H1 (cell line): ENCODE results near the gene KANTR. TPM values are rescaled to one million over a fixed set of nuclear protein-coding genes. Genes with fewer than 3 reads are reported as not detected.

Experiments used
- CTCF ChIA-PET: fragments of 300-600 bp; sonication (Branson Sonifier 250); formaldehyde crosslinking; loops from one replicate; lab custom pipeline; 2021; ENCODE audit not compliant: partially characterized antibody; lab: Charles Lee
- POLR2A ChIA-PET: fragments of 300-600 bp; sonication (Branson Sonifier 250); formaldehyde crosslinking; loops from one replicate; lab custom pipeline; 2021; ENCODE audit warnings: inconsistent platforms; ENCODE audit not compliant: partially characterized antibody; lab: Charles Lee
- DNase-seq, 2 experiments: peaks; one replicate each; pipeline versions ENCODE4 v3.0.0 to v3.0.0-alpha.2; 2010 to 2022; ENCODE audit warnings: low spot score in 2 of 2, low read depth in 1 of 2, mixed read lengths in 1 of 2
- FAIRE-seq: peaks from 2 replicates; lab custom pipeline; 2011; peaks lifted over from hg19 to GRCh38; lab: Jason Lieb, UNC
- H2AFZ ChIP-seq: 2 replicates; pipeline ENCODE4 v1.8.1; 2012; ENCODE audit warnings: low read length, inconsistent platforms
- H2AK5ac ChIP-seq: 2 replicates; pipeline ENCODE4 v1.6.1; 2013; ENCODE audit warnings: low read depth, low read length
- H2BK120ac ChIP-seq: replicated peaks from 2 replicates; pipeline ENCODE3; 2013; ENCODE audit warnings: low read depth, low read length, inconsistent platforms
- H2BK12ac ChIP-seq: 2 replicates; pipeline ENCODE4 v1.6.1; 2013; ENCODE audit warnings: low read depth, low read length
- H2BK15ac ChIP-seq: 2 replicates; pipeline ENCODE4 v1.6.1; 2013; ENCODE audit warnings: low read length
- H2BK20ac ChIP-seq: 2 replicates; pipeline ENCODE4 v1.6.1; 2013; ENCODE audit warnings: low read length
- H2BK5ac ChIP-seq: 2 replicates; pipeline ENCODE4 v1.6.1; 2013; ENCODE audit warnings: low read depth, low read length
- H3K14ac ChIP-seq: 2 replicates; pipeline ENCODE4 v1.6.1; 2013; ENCODE audit warnings: inconsistent platforms; ENCODE audit not compliant: insufficient read length
- H3K18ac ChIP-seq: 2 replicates; pipeline ENCODE4 v1.6.1; 2013; ENCODE audit warnings: low read length; ENCODE audit errors: extremely low read depth
- H3K23ac ChIP-seq: 2 replicates; pipeline ENCODE4 v1.6.1; 2013; ENCODE audit warnings: inconsistent platforms; ENCODE audit not compliant: insufficient read length
- H3K23me2 ChIP-seq: 2 replicates; pipeline ENCODE4 v1.6.1; 2013; ENCODE audit warnings: low read depth, low read length
- H3K27ac ChIP-seq: 2 replicates; pipeline ENCODE4 v1.6.1; 2011; ENCODE audit warnings: low read depth, low read length, inconsistent platforms
- H3K27me3 ChIP-seq, 4 experiments: replicated peaks in 1 of 4; 1 replicate in 1 of 4; 2 replicates in 3 of 4; pipeline versions ENCODE4 v1.6.1 to v1.8.1; 2011 to 2013; ENCODE audit warnings: low read length in 3 of 4, mild to moderate bottlenecking in 3 of 4, inconsistent platforms in 2 of 4, mixed read lengths in 2 of 4, moderate library complexity in 1 of 4; ENCODE audit not compliant: control insufficient read depth in 3 of 4, insufficient read depth in 3 of 4; ENCODE audit errors: extremely low read depth in 1 of 4
- H3K36me3 ChIP-seq, 4 experiments: 2 replicates each; pipeline versions ENCODE4 v1.6.1 to v1.8.1; 2011 to 2013; ENCODE audit warnings: mild to moderate bottlenecking in 4 of 4, low read length in 3 of 4, moderate library complexity in 2 of 4, control low read depth in 1 of 4, inconsistent platforms in 1 of 4; ENCODE audit not compliant: insufficient read depth in 4 of 4, control insufficient read depth in 2 of 4
- H3K4ac ChIP-seq: replicated peaks from 2 replicates; pipeline ENCODE3; 2013; ENCODE audit warnings: low read length, low read depth, mixed read lengths, inconsistent platforms; ENCODE audit not compliant: insufficient read length
- H3K4me1 ChIP-seq, 4 experiments: replicated peaks in 1 of 4; 1 replicate in 1 of 4; 2 replicates in 3 of 4; pipeline versions ENCODE4 v1.6.1 to v1.8.1; 2011 to 2013; ENCODE audit warnings: low read length in 3 of 4, inconsistent platforms in 2 of 4, mixed read lengths in 1 of 4; ENCODE audit not compliant: insufficient read depth in 4 of 4, control insufficient read depth in 3 of 4
- H3K4me2 ChIP-seq, 2 experiments: 2 replicates each; pipeline versions ENCODE4 v1.6.1 to v1.8.1; 2011 to 2013; ENCODE audit warnings: low read depth in 2 of 2, low read length in 2 of 2, control low read depth in 1 of 2, inconsistent platforms in 1 of 2, mild to moderate bottlenecking in 1 of 2; ENCODE audit not compliant: insufficient read depth in 1 of 2
- H3K4me3 ChIP-seq, 4 experiments: fragments of 200-600, 300-600 bp in 1 of 4; sonication (generic), shearing (Covaris generic), sonication (Bioruptor Twin) in 1 of 4; 2 replicates each; pipeline versions ENCODE4 v1.5.1 to v1.8.1; 2011 to 2016; ENCODE audit warnings: low read length in 4 of 4, low read depth in 3 of 4, control low read depth in 2 of 4, inconsistent platforms in 2 of 4, mild to moderate bottlenecking in 2 of 4, mixed read lengths in 1 of 4, moderate library complexity in 1 of 4; ENCODE audit not compliant: insufficient read depth in 2 of 4; ENCODE audit errors: extremely low read depth in 1 of 4
- H3K56ac ChIP-seq: replicated peaks from 2 replicates; pipeline ENCODE3; 2013; ENCODE audit warnings: low read depth, mild to moderate bottlenecking, mixed read lengths, low read length, inconsistent platforms; ENCODE audit not compliant: insufficient read length
- H3K79me1 ChIP-seq: 2 replicates; pipeline ENCODE4 v1.6.1; 2013; ENCODE audit warnings: low read depth, low read length, control low read depth
- H3K79me2 ChIP-seq, 2 experiments: 2 replicates each; pipeline versions ENCODE4 v1.6.1 to v1.8.1; 2012 to 2013; ENCODE audit warnings: low read length in 2 of 2, mild to moderate bottlenecking in 2 of 2, inconsistent platforms in 1 of 2; ENCODE audit not compliant: insufficient read depth in 2 of 2, control insufficient read depth in 1 of 2
- H3K9ac ChIP-seq, 4 experiments: replicated peaks in 1 of 4; 1 replicate in 1 of 4; 2 replicates in 3 of 4; pipeline versions ENCODE4 v1.6.1 to v1.8.1; 2011 to 2013; ENCODE audit warnings: low read depth in 3 of 4, low read length in 3 of 4, control low read depth in 2 of 4, mild to moderate bottlenecking in 2 of 4, moderate library complexity in 2 of 4, inconsistent platforms in 1 of 4; ENCODE audit errors: extremely low read depth in 1 of 4
- H3K9me3 ChIP-seq, 2 experiments: 2 replicates each; pipeline versions ENCODE4 v1.6.1 to v1.8.1; 2012 to 2013; ENCODE audit warnings: mild to moderate bottlenecking in 2 of 2, moderate library complexity in 2 of 2, control low read depth in 1 of 2, inconsistent platforms in 1 of 2, low read depth in 1 of 2, low read length in 1 of 2, mixed read lengths in 1 of 2; ENCODE audit not compliant: insufficient read depth in 2 of 2
- H4K20me1 ChIP-seq, 2 experiments: replicated peaks in 1 of 2; 2 replicates each; pipeline versions ENCODE3 to v1.8.1; 2011 to 2013; ENCODE audit warnings: inconsistent platforms in 2 of 2, low read length in 2 of 2, mild to moderate bottlenecking in 1 of 2; ENCODE audit not compliant: insufficient read depth in 2 of 2, control insufficient read depth in 1 of 2
- H4K5ac ChIP-seq: 2 replicates; pipeline ENCODE4 v1.6.1; 2013; ENCODE audit warnings: low read length, low read depth, mixed read lengths, inconsistent platforms; ENCODE audit not compliant: insufficient read length
- H4K8ac ChIP-seq: 2 replicates; pipeline ENCODE4 v1.8.0; 2013; ENCODE audit warnings: mild to moderate bottlenecking, moderate library complexity, low read length, inconsistent platforms; ENCODE audit not compliant: insufficient read depth; ENCODE audit errors: extremely low read depth
- H4K91ac ChIP-seq: replicated peaks from 2 replicates; pipeline ENCODE3; 2013; ENCODE audit warnings: low read length, mixed read lengths, inconsistent platforms; ENCODE audit not compliant: insufficient read length
- BACH1 ChIP-seq: IDR thresholded peaks from 2 replicates; pipeline ENCODE4 v1.6.1; 2012; ENCODE audit warnings: low read length, improper control_type of control experiment
- SP4 ChIP-seq: IDR thresholded peaks from 2 replicates; pipeline ENCODE4 v1.6.1; 2012; ENCODE audit warnings: low read length, inconsistent platforms
- WGBS, 2 experiments: shearing (Covaris generic) in 1 of 2; methylation state at CpG; one replicate each; pipeline versions ENCODE4 v1.1.6 to v1.1.7; 2013 to 2015; ENCODE audit warnings: low lambda C conversion rate in 2 of 2, mixed read lengths in 2 of 2, inconsistent platforms in 1 of 2, low coverage in 1 of 2, missing lambda C conversion rate in 1 of 2; ENCODE audit not compliant: insufficient replicate concordance in 2 of 2, insufficient coverage in 1 of 2, insufficient read length in 1 of 2; ENCODE audit errors: extremely low coverage in 1 of 2, missing lambda C conversion rate in 1 of 2; 5-methylcytosine and 5-hydroxymethylcytosine counted together
- polyA plus RNA-seq, 7 experiments: library from polyadenylated mRNA; depleted of rRNA in 3 of 7; stranded (reverse) in 5 of 7; unstranded in 2 of 7; fragments of >200 nt in 5 of 7; fragments of 200-250 nt in 2 of 7; gene quantifications; 1 replicate in 5 of 7; 2 replicates in 1 of 7; 4 replicates in 1 of 7; pipeline versions ENCODE4 v1.2.1 to v1.2.3, GENCODE V29; 2011 to 2013; ENCODE audit warnings: missing spikeins in 2 of 7, mixed read lengths in 2 of 7
- total RNA-seq: library from RNA; stranded (reverse); fragmentation: NEBNext Ultra II Directional; extraction: Animal tissue kit (Norgen Biotek cat#: 25700); gene quantifications from 2 replicates; pipeline ENCODE4 v1.2.1, GENCODE V29; 2021
- TF ChIP-seq, protein P1 (sequence below), 3 experiments: IDR thresholded peaks; 1 replicate in 2 of 3; 2 replicates in 1 of 3; pipeline versions ENCODE4 v1.5.1 to v1.6.1; 2011; ENCODE audit warnings: low read length in 3 of 3, mild to moderate bottlenecking in 3 of 3, inconsistent platforms in 2 of 3, low read depth in 1 of 3, moderate library complexity in 1 of 3; ENCODE audit not compliant: insufficient read depth in 1 of 3; ENCODE audit errors: control extremely low read depth in 1 of 3

Gene KANTR
- total and polyA plus RNA-seq, 2 of the 8 experiments (the other 6 are each of a cell fraction or from before 2014, with no cell fraction given): 7.7 to 9.5 TPM

DNA sequence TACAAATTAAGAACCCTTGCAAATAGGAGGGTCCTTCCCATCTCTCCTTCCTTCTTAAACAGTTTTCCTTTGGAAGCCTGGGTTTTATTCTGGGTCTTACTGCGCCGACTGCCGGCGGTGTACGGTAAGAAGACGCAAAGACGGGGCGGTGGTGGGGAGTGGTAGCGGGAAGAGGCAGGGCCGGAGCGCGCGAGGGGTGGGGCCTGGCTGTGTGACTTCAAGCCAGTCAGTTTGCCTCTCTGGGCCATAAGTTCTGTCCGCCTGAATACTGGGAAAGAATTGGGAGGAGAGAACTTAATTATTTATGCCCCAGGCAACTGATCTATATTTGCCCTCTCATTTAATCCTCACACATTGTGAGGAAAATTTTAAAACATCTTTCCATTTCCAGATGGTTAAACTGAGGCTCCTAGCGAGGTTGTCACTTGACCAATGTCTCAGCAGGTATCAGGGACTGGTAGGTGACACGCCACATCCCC lies 726 bp upstream of the KANTR start:
- H2BK15ac ChIP-seq: no peak overlapping the region
- H3K23ac ChIP-seq: no peak overlapping the region
- no peak overlapping the region for H2BK20ac ChIP-seq
- ChIA-PET POLR2A (no interaction called here), CTCF (no interaction called here)
- H3K79me1 ChIP-seq: no peaks in the 10 kb centered on the region
- H3K36me3 ChIP-seq: no peaks in the 10 kb centered on the region; a peak in 1 of 8 replicates
- H3K4me3 ChIP-seq: peak overlapping the region; percentile 23 to 95 (median 60); a peak in 6 of 8 replicates
- peaks cover 3% of the 10 kb centered on the region; the same call in 1 of the 2 replicates for H3K23me2 ChIP-seq
- no peak overlapping the region for H2BK120ac ChIP-seq
- H3K4ac ChIP-seq: no peak overlapping the region
- FAIRE-seq: peak; percentile 69
- H3K56ac ChIP-seq: no peak overlapping the region
- 0 out of 2 replicates have a peak overlapping the region, but pooled peaks have one; percentile 71 for H3K27ac ChIP-seq
- H3K9me3 ChIP-seq: no peaks in the 10 kb centered on the region
- peaks cover 0 to 1% (median under 1%) of the 10 kb centered on the region in 4 experiments; a peak in 2 of 7 replicates for H3K4me1 ChIP-seq
- H3K4me2 ChIP-seq: peak overlapping the region; percentile 77 to 82
- H4K91ac ChIP-seq: no peak overlapping the region
- no peaks in the 10 kb centered on the region for H3K27me3 ChIP-seq
- H2BK5ac ChIP-seq: no peak overlapping the region
- DNase-seq: peak in 1 of 2 experiments; percentile 75
- no peak overlapping the region for H2BK12ac ChIP-seq
- H3K14ac ChIP-seq: no peak overlapping the region
- peaks cover 0 to 6% of the 10 kb centered on the region in 2 experiments; a peak in 2 of 4 replicates for H3K79me2 ChIP-seq
- H2AFZ ChIP-seq: peak overlapping the region; percentile 84; the same call in 1 of the 2 replicates
- H3K18ac ChIP-seq: no peak overlapping the region
- no peaks in the 10 kb centered on the region for H4K20me1 ChIP-seq
- no peak overlapping the region for H3K9ac ChIP-seq
- no peak overlapping the region for H2AK5ac ChIP-seq
- H4K5ac ChIP-seq: no peak overlapping the region
- WGBS, 2 experiments: 1% methylated on average over 15 of the region's 16 CpGs; no CpG with 5 or more reads in 1 of the 2 experiments
- no peak overlapping the region for H4K8ac ChIP-seq
- TF ChIP-seq SP4 (no peak), BACH1 (peak; percentile 40; the same call in 1 of the 2 replicates)
- TF ChIP-seq, protein P1, sequence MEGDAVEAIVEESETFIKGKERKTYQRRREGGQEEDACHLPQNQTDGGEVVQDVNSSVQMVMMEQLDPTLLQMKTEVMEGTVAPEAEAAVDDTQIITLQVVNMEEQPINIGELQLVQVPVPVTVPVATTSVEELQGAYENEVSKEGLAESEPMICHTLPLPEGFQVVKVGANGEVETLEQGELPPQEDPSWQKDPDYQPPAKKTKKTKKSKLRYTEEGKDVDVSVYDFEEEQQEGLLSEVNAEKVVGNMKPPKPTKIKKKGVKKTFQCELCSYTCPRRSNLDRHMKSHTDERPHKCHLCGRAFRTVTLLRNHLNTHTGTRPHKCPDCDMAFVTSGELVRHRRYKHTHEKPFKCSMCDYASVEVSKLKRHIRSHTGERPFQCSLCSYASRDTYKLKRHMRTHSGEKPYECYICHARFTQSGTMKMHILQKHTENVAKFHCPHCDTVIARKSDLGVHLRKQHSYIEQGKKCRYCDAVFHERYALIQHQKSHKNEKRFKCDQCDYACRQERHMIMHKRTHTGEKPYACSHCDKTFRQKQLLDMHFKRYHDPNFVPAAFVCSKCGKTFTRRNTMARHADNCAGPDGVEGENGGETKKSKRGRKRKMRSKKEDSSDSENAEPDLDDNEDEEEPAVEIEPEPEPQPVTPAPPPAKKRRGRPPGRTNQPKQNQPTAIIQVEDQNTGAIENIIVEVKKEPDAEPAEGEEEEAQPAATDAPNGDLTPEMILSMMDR (IDR thresholded peaks at IDR 0.05; ENCODE audit: control extremely low read depth in 1 of 3, insufficient read depth in 1 of 3, low read depth in 1 of 3, low read length in 3 of 3): peak; percentile 43 to 59 (median 58)
